Lower leg skin (tissue), 4 donors: Measurements from ENCODE around the gene SMPD3. TPM values are rescaled to one million over a fixed set of nuclear protein-coding genes. Genes with fewer than 3 reads are reported as not detected.

Experiments
- DNase-seq, 2 donors: peaks; one replicate each; pipeline ENCODE4 v3.0.0-alpha.2; 2019; ENCODE audit warnings: low spot score in 2 of 2
- H3K4me3 ChIP-seq: fragments of 200-600 bp; sonication (generic); 2 replicates; pipeline ENCODE4 v1.5.1; 2017; ENCODE audit warnings: mild to moderate bottlenecking, low read depth; ENCODE audit not compliant: poor library complexity, severe bottlenecking
- CTCF ChIP-seq, 3 donors: fragments of 450-650 bp; IDR thresholded peaks; one replicate each; pipeline ENCODE4 v1.5.1; 2016; ENCODE audit warnings: antibody characterized with exemption in 3 of 3, mild to moderate bottlenecking in 3 of 3, moderate library complexity in 2 of 3
- POLR2A ChIP-seq, 2 donors: fragments of 450-650 bp; IDR thresholded peaks; one replicate each; pipeline ENCODE4 v1.6.1; 2016 to 2017; ENCODE audit warnings: antibody characterized with exemption in 2 of 2, mild to moderate bottlenecking in 1 of 2, moderate library complexity in 1 of 2
- WGBS, 2 donors: methylation state at CpG; one replicate each; pipeline ENCODE4 v1.1.5; 2018; 5-methylcytosine and 5-hydroxymethylcytosine counted together
- intact Hi-C: fragments of 100-400 bp; cut with DNase I; formaldehyde crosslinking; loops from one replicate; pipeline ENCODE4 v1.15.0; 2023; ENCODE audit warnings: low total_unique reads
- total RNA-seq, 4 donors: library from RNA; depleted of rRNA; stranded (reverse); fragments of >200 nt; gene quantifications; one replicate each; pipeline ENCODE4 v1.1.0, GENCODE V29; 2016

Gene SMPD3
- total RNA-seq, 4 donors from 2014 or later, result 30.2 to 135 (median 58.3) TPM

GRCh38 chr16:68361485-68361884 is 86.8 kb downstream of the SMPD3 start:
- 49 to 64% methylated on average over 7 to 16 of the region's 16 CpGs for WGBS, 2 donors
- no peak overlapping the region for H3K4me3 ChIP-seq
- intact Hi-C loops, result no loop called here
- no peak for DNase-seq
- TF ChIP-seq CTCF (IDR thresholded peaks at IDR 0.05) (no peak), POLR2A (IDR thresholded peaks at IDR 0.05) (no peak)

- H3K4me3 ChIP-seq, result no peak overlapping the region
- TF ChIP-seq CTCF (IDR thresholded peaks at IDR 0.05) (no peak), POLR2A (IDR thresholded peaks at IDR 0.05) (no peak)
- no peak for DNase-seq
- intact Hi-C loops, result no loop called here
- 75 to 79% methylated on average over 14 of the region's 14 CpGs for WGBS, 2 donors
These were observed 87.4 kb downstream of the SMPD3 start for GRCh38 chr16:68360956-68361355.

GRCh38 chr16:68360547-68360946 is 87.8 kb downstream of the SMPD3 start:
- WGBS, 2 donors, result 89% methylated on average over 18 of the region's 18 CpGs
- DNase-seq, result no peak
- TF ChIP-seq CTCF (IDR thresholded peaks at IDR 0.05), result no peak
- no peak for TF ChIP-seq POLR2A (IDR thresholded peaks at IDR 0.05)
- intact Hi-C loops, result no loop called here
- H3K4me3 ChIP-seq, result no peak overlapping the region

- no peak for DNase-seq
- 66% methylated on average over 17 to 18 of the region's 23 CpGs for WGBS, 2 donors
- intact Hi-C loops, result no loop called here
- TF ChIP-seq CTCF (IDR thresholded peaks at IDR 0.05), result no peak
- no peak for TF ChIP-seq POLR2A (IDR thresholded peaks at IDR 0.05)
- H3K4me3 ChIP-seq, result no peak overlapping the region
These were observed 88.7 kb downstream of the SMPD3 start for GRCh38 chr16:68359398-68360191.

GRCh38 chr16:68358951-68359350 is 89.4 kb downstream of the SMPD3 start:
- intact Hi-C loops, result no loop called here
- no peak for DNase-seq
- WGBS, 2 donors, result 76 to 84% methylated on average over 8 to 10 of the region's 13 CpGs
- no peak overlapping the region for H3K4me3 ChIP-seq
- TF ChIP-seq POLR2A (IDR thresholded peaks at IDR 0.05) (no peak), CTCF (IDR thresholded peaks at IDR 0.05) (no peak)

GRCh38 chr16:68357923-68358322 is 90.4 kb downstream of the SMPD3 start:
- no peak overlapping the region for H3K4me3 ChIP-seq
- WGBS, 2 donors, result 87% methylated on average over 11 of the region's 11 CpGs
- intact Hi-C loops, result no loop called here
- TF ChIP-seq POLR2A (IDR thresholded peaks at IDR 0.05), result no peak
- TF ChIP-seq CTCF (IDR thresholded peaks at IDR 0.05), result no peak
- DNase-seq, result no peak
